ENCODE data around the gene CUX1.

DNA sequence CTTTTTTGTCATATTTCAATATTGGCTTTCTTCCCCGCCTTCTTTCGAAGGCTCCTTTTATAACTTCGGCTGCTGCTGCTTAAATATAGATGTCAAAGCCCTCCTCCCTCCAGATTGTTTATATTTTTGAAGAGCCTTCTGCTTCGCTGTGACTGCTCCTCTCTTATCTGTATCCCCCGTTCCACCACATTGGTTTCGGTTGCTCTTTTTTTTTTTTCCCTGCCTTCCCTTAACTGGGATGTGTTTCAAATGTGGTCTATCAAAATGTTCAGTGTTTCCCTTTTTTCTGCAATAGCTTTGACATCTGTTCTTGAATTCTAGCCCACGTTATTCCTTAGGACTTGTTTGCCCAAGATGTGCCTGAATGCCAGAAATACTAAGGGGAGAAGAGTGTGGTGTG is 96.4 kb downstream of the CUX1 start:
- TF ChIP-seq, protein P1, sequence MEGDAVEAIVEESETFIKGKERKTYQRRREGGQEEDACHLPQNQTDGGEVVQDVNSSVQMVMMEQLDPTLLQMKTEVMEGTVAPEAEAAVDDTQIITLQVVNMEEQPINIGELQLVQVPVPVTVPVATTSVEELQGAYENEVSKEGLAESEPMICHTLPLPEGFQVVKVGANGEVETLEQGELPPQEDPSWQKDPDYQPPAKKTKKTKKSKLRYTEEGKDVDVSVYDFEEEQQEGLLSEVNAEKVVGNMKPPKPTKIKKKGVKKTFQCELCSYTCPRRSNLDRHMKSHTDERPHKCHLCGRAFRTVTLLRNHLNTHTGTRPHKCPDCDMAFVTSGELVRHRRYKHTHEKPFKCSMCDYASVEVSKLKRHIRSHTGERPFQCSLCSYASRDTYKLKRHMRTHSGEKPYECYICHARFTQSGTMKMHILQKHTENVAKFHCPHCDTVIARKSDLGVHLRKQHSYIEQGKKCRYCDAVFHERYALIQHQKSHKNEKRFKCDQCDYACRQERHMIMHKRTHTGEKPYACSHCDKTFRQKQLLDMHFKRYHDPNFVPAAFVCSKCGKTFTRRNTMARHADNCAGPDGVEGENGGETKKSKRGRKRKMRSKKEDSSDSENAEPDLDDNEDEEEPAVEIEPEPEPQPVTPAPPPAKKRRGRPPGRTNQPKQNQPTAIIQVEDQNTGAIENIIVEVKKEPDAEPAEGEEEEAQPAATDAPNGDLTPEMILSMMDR (IDR thresholded peaks at IDR 0.05) = no peak
- no peak for TF ChIP-seq POLR2A (IDR thresholded peaks at IDR 0.05)

Measured in lower leg skin (tissue), 3 donors.